HG03039 (cell line): ENCODE data around the gene RBX1.

Experiments used
- ATAC-seq: cut with Tn5 transposase; IDR thresholded peaks from one replicate; pipeline ENCODE4 v1.9.1; 2021; ENCODE audit warnings: mild to moderate bottlenecking, moderate library complexity; ENCODE audit not compliant: unreplicated experiment

The RBX1 gene

GRCh38 chr22:41021613-41022454 lies 70.7 kb downstream of the RBX1 start:
- ATAC-seq, result peak; percentile 45

- peak; percentile 55 for ATAC-seq
Measured at GRCh38 chr22:41022470-41023298, 71.5 kb downstream of the RBX1 start.
